GM18907 (cell line): Measurements from ENCODE around the gene NOX4.
"Not testable (repeated sequence)": the region's sequence is repeated elsewhere in the genome, so short reads cannot be mapped to it uniquely, and the experiment has no call there.

Experiments used
- ATAC-seq: cut with Tn5 transposase; IDR thresholded peaks from one replicate; pipeline ENCODE4 v1.9.1; 2021; ENCODE audit warnings: mild to moderate bottlenecking, moderate library complexity; ENCODE audit not compliant: unreplicated experiment

Gene NOX4

DNA sequence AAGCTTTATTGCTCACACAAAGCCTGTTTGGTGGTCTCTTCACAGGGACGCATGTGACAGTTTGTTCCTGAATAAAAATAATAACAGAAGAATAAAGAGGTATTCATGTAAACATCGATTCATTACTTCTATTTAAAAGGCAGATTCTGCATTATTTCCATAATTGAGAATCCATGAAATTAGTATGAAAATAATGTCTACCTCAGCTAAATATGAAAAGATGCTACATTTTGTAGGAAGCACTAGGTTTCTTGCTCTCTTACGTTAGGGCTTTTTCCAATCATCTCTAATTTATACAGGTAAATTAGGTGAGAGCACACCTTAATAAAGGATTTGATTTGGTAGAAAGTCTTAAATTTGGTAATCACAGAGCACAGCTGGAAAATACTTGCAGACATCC, 103.7 kb downstream of the NOX4 start:
- ATAC-seq: not testable (repeated sequence)

DNA sequence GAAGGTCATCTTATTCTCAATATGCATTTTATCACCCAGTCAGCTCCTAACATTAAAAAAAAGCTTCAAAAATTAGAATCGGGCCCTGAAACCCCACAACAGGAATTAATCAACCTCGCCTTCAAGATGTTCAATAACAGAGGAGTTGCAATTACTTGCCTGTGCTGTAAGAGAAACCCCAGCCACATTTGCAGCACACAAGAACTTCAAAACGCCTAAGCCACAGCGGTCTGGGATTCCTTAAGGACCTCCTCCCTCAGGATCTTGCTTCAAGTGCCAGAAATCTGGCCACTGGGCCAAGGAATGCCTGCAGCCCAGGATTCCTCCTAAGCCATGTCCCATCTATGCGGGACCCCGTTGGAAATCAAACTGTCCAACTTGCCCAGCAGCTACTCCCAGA, 108.2 kb downstream of the NOX4 start:
- not testable (repeated sequence) for ATAC-seq

GRCh38 chr11:89381094-89381493, 110.1 kb downstream of the NOX4 start:
- no peak for ATAC-seq

DNA sequence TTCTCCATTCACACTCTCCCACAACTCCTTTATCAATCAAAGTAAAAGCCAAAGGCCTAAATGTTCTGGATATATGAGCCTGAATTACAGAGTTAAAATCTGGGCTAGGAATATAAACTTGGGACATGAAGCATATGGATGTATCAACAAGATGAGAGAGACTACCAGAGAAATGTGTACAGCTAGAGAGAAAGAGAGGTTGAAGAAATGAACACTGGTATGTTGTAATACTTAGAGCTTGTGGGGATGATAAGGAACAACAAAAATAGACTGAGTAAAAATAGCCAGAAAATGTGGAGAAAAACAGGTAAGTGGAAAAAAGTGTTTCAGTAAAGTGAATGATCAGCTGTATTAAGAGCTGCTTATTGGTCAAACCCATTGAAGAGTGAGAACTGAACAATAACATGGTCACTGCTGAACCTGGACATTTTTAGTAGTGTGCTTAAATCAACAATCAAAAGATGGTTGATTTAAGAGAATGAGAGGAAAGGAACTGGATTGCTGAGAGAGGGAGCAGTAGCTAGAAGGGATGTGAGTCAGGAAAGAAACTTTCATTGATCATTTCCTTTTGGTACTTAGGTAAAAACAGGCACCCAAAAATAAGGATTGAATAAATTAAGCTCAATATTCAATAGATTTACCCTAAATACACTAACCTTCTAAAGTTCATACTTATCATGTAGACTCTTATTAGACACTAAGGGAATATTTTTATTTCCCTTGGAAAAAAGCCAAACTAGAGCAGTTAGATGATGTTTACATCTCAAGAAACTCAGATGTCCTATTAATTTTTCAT, 111.0 kb downstream of the NOX4 start:
- not testable (repeated sequence) for ATAC-seq

- not testable (repeated sequence) for ATAC-seq
Measured at GRCh38 chr11:89378986-89379385, 112.2 kb downstream of the NOX4 start.

GRCh38 chr11:89369356-89369755, 121.8 kb downstream of the NOX4 start:
- not testable (repeated sequence) for ATAC-seq

DNA sequence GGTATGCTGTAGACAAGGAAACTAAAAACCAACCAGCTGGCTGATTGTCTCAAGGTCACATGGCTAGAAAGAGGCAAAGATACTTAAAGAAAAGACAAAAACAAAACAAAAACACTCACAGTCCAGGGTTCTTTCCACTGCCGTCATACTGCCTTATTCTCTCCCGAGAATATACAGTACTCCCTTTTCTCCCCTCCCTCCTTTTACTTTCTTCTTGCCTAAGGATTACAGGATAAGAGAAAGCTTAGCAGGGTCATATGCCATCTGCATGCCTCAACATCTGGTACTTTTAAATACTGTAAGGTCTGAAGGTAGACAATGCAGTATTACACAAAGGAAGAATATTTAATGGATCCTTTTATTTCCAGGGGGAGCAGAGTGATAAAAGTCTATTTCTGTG, 126.3 kb downstream of the NOX4 start:
- ATAC-seq: not testable (repeated sequence)

DNA sequence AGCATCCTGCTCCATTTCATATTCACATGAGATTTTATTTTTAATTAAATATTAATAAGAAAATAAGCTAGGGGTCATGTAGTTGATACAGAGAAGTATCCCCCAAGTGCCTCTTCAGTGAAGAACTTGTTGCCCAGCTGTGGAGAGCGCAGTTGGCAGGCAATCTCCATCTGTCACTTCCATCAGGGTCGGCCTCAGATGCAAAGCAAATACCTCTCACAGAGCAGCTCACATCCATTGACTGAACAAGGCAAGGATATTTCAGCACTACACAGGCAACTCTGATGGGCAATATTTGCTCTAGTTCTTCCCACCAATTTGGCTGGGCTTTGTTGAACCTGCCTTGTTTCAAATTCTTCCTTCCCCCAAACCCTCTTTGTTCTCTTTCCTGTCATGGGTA, 129.4 kb downstream of the NOX4 start:
- no peak for ATAC-seq

DNA sequence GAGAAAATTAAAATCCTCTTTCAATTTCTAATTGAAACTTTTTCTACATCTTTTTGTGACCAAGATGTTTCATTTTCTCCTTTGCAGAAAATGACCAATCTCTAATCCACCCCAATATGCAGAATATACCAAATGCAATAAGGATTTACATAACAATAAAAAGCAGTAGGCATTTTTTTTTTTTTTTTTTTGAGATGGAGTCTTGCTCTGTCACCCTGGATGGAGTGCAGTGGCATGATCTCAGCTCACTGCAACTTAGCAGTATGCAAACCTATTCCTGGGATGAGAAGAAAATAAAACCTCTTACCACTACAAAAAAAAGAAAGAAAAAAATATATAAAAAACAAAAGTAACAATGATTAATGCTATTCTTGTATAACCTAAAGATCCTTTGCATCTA, 132.0 kb downstream of the NOX4 start:
- ATAC-seq: not testable (repeated sequence)

- no peak for ATAC-seq
Measured at GRCh38 chr11:89358761-89359160, 132.4 kb downstream of the NOX4 start.

GRCh38 chr11:89355646-89356045, 135.5 kb downstream of the NOX4 start:
- no peak for ATAC-seq

GRCh38 chr11:89354513-89354912, 136.7 kb downstream of the NOX4 start:
- ATAC-seq: not testable (repeated sequence)

DNA sequence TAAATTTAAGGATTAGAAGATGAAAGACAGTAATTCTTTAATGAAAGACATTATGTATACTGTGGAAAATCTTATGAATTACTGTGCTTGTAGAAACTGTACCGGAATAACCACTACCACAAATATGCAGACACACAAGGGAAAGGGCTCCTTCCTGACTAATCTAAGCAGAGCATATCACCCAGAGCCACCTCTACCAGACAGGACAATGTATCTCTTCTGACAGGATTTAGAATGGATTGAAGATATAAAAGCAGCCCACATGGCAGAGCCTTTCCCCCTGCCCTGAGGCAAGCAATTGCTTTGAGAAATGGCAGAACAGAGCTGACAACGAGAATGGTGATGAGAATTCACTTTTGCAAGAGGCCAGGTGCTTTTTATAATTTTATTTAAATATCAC, 144.1 kb downstream of the NOX4 start:
- no peak for ATAC-seq

DNA sequence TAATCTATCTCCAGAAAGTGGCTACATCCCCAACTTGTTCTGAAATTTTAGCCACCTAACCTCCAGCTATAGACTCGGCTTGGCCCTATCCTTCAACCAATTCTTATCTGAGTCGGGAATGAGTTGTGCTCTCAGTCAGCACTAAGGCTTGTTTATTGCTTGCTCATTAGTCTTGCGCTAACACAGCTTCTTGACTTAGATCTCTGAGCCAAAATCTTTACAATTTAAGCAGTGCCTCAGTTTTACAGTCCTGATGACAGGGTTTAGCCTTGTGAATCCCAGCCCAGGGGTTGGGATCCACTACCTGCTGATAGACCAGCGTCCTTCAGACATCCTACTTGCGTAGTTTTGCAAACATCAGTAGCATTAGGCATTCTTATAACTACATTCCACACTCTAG, 144.6 kb downstream of the NOX4 start:
- no peak for ATAC-seq

DNA sequence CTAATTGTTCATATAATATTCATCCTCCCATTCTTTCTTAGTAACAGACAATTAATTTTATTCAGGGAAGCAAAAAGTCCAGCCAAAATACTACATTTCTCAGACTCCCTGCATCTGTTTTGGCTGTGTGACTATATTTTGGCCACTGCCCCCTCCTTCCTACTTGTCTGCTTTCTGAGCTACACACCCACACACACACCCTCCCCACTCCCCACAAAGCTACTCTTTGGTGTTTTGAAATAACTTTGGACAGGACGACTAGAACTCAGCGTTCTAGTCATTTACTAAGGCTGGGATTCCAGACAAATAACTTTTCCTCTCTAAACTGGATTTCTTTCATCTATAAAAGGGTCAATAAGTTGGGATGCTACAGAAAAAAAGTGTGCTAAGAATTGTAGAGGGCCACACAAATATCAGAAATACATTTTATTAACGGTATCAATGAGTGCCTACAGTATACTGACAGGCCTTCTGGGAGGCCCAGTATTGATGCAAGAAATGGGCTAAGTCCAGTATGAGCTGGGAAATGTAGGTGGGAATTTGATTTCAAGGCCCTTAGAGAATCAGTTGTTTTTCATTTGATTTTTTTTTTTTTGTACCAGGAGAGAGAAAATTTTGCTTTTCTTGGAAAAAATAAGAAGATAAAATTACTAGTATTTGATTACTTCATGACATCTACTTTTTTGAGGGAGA, 148.1 kb downstream of the NOX4 start:
- not testable (repeated sequence) for ATAC-seq

GRCh38 chr11:89340450-89340849, 150.7 kb downstream of the NOX4 start:
- not testable (repeated sequence) for ATAC-seq

- ATAC-seq: not testable (repeated sequence)
Measured at GRCh38 chr11:89338073-89338472, 153.1 kb downstream of the NOX4 start.

DNA sequence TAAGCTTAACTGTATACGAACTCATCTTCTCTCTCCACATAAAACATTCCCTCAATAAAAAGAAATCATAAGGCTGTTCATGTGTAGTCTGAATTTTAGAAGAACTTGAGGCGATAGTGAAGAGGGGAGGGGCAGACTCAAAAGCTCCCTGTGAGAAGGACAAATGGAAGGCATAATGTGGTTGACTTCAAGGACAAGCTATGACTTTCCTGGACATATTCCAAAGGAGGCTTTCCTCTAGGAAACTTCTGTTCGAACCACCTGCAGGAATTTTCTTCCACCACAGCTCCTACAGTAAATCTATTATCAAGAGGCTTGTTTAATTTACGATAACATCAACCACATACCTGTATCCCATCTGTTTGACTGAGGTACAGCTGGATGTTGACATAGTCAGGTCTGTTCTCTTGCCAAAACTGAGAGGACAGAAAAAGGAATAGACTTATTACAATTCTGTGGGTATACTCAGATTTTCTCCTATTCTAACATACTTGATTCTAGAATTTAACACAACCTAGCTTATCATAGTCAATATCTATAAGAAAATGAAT, 154.0 kb downstream of the NOX4 start:
- not testable (repeated sequence) for ATAC-seq

GRCh38 chr11:89333704-89334103, 157.5 kb downstream of the NOX4 start:
- not testable (repeated sequence) for ATAC-seq

DNA sequence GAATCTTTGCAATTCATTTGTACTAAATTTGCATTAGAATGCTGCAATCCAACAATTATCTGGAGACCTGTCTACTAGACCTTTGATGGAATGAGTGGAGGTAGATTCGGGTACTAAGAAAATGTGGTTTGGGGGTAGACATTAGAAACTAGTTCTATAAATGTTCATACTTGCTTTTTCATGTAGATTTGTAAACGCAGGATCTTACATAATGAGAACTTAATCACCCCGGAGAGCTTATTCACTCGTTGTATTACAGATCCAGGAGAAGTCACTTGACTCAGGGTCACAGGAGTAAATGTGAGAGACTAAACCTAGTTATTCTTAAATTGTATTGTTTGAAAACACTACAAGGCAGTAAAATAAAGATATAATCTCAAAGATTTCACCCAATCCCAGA, 159.2 kb downstream of the NOX4 start:
- not testable (repeated sequence) for ATAC-seq

- no peak for ATAC-seq
Measured at GRCh38 chr11:89327885-89328284, 163.3 kb downstream of the NOX4 start.

DNA sequence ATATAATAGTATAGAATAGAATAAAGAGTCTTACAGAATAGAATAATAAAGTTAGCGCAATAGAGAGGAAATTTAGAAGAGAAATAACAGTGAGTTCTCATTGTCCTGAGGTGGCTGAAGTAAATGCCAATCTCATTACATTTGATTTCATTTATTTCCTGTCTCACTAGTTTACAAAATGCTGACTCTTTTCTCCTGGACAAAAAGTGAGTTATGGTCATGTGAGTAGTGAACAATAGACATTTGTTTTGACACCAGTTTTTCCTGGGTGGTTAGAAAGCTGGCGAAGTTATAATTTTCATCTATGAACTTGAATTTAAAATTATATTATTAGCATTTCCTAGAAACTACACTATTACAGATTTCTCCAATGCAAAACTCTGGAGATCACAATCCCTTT, 169.8 kb downstream of the NOX4 start:
- no peak for ATAC-seq
